HepG2 (cell line): ENCODE measurements around the gene NEK5.

Source experiments
- ATF3 ChIP-seq: sonication (generic); formaldehyde crosslinking; IDR thresholded peaks from 2 replicates; pipeline ENCODE4 v1.4.0; 2020; ENCODE audit warnings: missing genetic modification reagents
- CEBPB ChIP-seq: IDR thresholded peaks from 2 replicates; pipeline ENCODE4 v1.6.1; 2011; ENCODE audit warnings: low read depth, low read length, improper control_type of control experiment, borderline replicate concordance
- EP300 ChIP-seq, 3 experiments: sonication (generic) in 1 of 3; formaldehyde crosslinking in 1 of 3; IDR thresholded peaks; 2 replicates each; pipeline versions ENCODE4 v1.5.1 to v1.6.1; 2011 to 2020; ENCODE audit warnings: low read depth in 2 of 3, low read length in 2 of 3, borderline replicate concordance in 1 of 3, improper control_type of control experiment in 1 of 3, mild to moderate bottlenecking in 1 of 3, missing genetic modification reagents in 1 of 3, moderate library complexity in 1 of 3
- RFX5 ChIP-seq: IDR thresholded peaks from 2 replicates; pipeline ENCODE4 v1.6.1; 2011; ENCODE audit warnings: low read depth, low read length, improper control_type of control experiment
- TCF7 ChIP-seq: sonication (generic); IDR thresholded peaks from 2 replicates; pipeline ENCODE4 v1.6.1; 2016; ENCODE audit warnings: antibody characterized with exemption, low read depth
- ZHX1 ChIP-seq: sonication (generic); formaldehyde crosslinking; IDR thresholded peaks from 2 replicates; pipeline ENCODE4 v1.8.1; 2022; ENCODE audit warnings: low read depth, mild to moderate bottlenecking, missing genetic modification reagents
- ZNF550 ChIP-seq: sonication (generic); formaldehyde crosslinking; IDR thresholded peaks from 2 replicates; pipeline ENCODE4 v1.4.0; 2020; ENCODE audit warnings: mild to moderate bottlenecking, missing genetic modification reagents, borderline replicate concordance

GRCh38 chr13:52118095-52118494 is 10.8 kb downstream of the NEK5 start:
- no peak for TF ChIP-seq CEBPB
- no peak for TF ChIP-seq RFX5
- TF ChIP-seq ZNF550 (CRISPR knock-in tag) = no peak
- TF ChIP-seq TCF7 = no peak
- TF ChIP-seq ATF3 (CRISPR knock-in tag) = no peak
- TF ChIP-seq EP300 (IDR thresholded peaks at IDR 0.05; ENCODE audit: low read depth in 2 of 2, low read length in 2 of 2) = no peak
- TF ChIP-seq EP300 (CRISPR knock-in tag; IDR thresholded peaks at IDR 0.05; ENCODE audit: borderline replicate concordance) = no peak
- no peak for TF ChIP-seq ZHX1 (CRISPR knock-in tag)
